IMR-90 (cell line): Measurements from ENCODE around the gene UBL4A. TPM values are rescaled to one million over a fixed set of nuclear protein-coding genes. Genes with fewer than 3 reads are reported as not detected.

Experiments used
- ATAC-seq: fragments of 200-7000 bp; cut with Tn5 transposase; 2 replicates; pipeline ENCODE4 v1.9.1; 2020; ENCODE audit warnings: low read depth, mild to moderate bottlenecking, moderate library complexity
- BruUV-seq: library from RNA; stranded (reverse); fragments of 400-500 nt; replicated peaks from 2 replicates; lab custom pipeline; 2021; lab: Mats Ljungman, UMichigan
- CTCF ChIA-PET: fragments of 300-600 bp; formaldehyde crosslinking; extraction: SDS; loops from one replicate; lab custom pipeline; 2021; ENCODE audit warnings: antibody characterized with exemption; lab: Yijun Ruan, JAX
- POLR2A ChIA-PET: fragments of 300-600 bp; sonication (Branson Sonifier 250); formaldehyde crosslinking; loops from one replicate; lab custom pipeline; 2022; ENCODE audit warnings: antibody characterized with exemption; ENCODE audit not compliant: unreplicated experiment; lab: Charles Lee
- DNase-seq: peaks from one replicate; pipeline ENCODE4 v3.0.0; 2013
- H2AFZ ChIP-seq: replicated peaks from 2 replicates; pipeline ENCODE3; 2013; ENCODE audit warnings: low read length, mild to moderate bottlenecking; ENCODE audit not compliant: poor library complexity
- H2AK5ac ChIP-seq: 2 replicates; pipeline ENCODE4 v1.6.1; 2013; ENCODE audit warnings: low read depth, low read length, inconsistent platforms
- H2AK9ac ChIP-seq: replicated peaks from 2 replicates; pipeline ENCODE3; 2013; ENCODE audit warnings: mild to moderate bottlenecking, low read depth, low read length, moderate library complexity; ENCODE audit not compliant: poor library complexity
- H2BK120ac ChIP-seq: 2 replicates; pipeline ENCODE4 v1.6.1; 2013; ENCODE audit warnings: low read depth, low read length, inconsistent platforms
- H2BK15ac ChIP-seq: 3 replicates; pipeline ENCODE4 v1.6.1; 2013; ENCODE audit warnings: low read depth, low read length, inconsistent platforms
- H2BK20ac ChIP-seq: 2 replicates; pipeline ENCODE4 v1.6.1; 2013; ENCODE audit warnings: low read depth, mild to moderate bottlenecking, inconsistent platforms, low read length, moderate library complexity
- H2BK5ac ChIP-seq: 2 replicates; pipeline ENCODE4 v1.6.1; 2013; ENCODE audit warnings: mild to moderate bottlenecking, low read depth, low read length, inconsistent platforms; ENCODE audit not compliant: poor library complexity, severe bottlenecking
- H3K14ac ChIP-seq: replicated peaks from 2 replicates; pipeline ENCODE4 v1.6.1; 2013; ENCODE audit warnings: low read depth, low read length, inconsistent platforms
- H3K18ac ChIP-seq: 2 replicates; pipeline ENCODE4 v1.6.1; 2013; ENCODE audit warnings: low read depth, low read length, control low read depth
- H3K23ac ChIP-seq: 2 replicates; pipeline ENCODE4 v1.6.1; 2013; ENCODE audit warnings: low read depth, low read length, inconsistent platforms
- H3K27ac ChIP-seq: 2 replicates; pipeline ENCODE4 v1.5.1; 2013; ENCODE audit warnings: mild to moderate bottlenecking, control low read depth, low read length; ENCODE audit not compliant: insufficient read depth
- H3K27me3 ChIP-seq: 2 replicates; pipeline ENCODE4 v1.6.1; 2013; ENCODE audit warnings: low read length; ENCODE audit not compliant: control insufficient read depth, insufficient read depth
- H3K36me3 ChIP-seq: 2 replicates; pipeline ENCODE4 v1.6.1; 2013; ENCODE audit warnings: low read length, mixed read lengths; ENCODE audit not compliant: control insufficient read depth, insufficient read depth
- H3K4ac ChIP-seq: 2 replicates; pipeline ENCODE4 v1.6.1; 2013; ENCODE audit warnings: low read depth, low read length, inconsistent platforms
- H3K4me1 ChIP-seq: 2 replicates; pipeline ENCODE4 v1.6.1; 2013; ENCODE audit warnings: low read length, mixed read lengths; ENCODE audit not compliant: control insufficient read depth, insufficient read depth
- H3K4me2 ChIP-seq: 2 replicates; pipeline ENCODE4 v1.6.1; 2013; ENCODE audit warnings: low read depth, mild to moderate bottlenecking, control low read depth, low read length, moderate library complexity
- H3K4me3 ChIP-seq: 2 replicates; pipeline ENCODE4 v1.5.1; 2013; ENCODE audit warnings: low read depth, mild to moderate bottlenecking, control low read depth, low read length, moderate library complexity; ENCODE audit not compliant: insufficient read depth
- H3K56ac ChIP-seq: 2 replicates; pipeline ENCODE4 v1.6.1; 2013; ENCODE audit warnings: low read length, inconsistent platforms; ENCODE audit not compliant: insufficient read depth; ENCODE audit errors: extremely low read depth
- H3K79me1 ChIP-seq, 2 experiments: 2 replicates each; pipeline ENCODE4 v1.6.1; 2013; ENCODE audit warnings: low read length in 2 of 2, inconsistent platforms in 1 of 2, low read depth in 1 of 2
- H3K9ac ChIP-seq: 2 replicates; pipeline ENCODE4 v1.6.1; 2013; ENCODE audit warnings: low read depth, low read length, control low read depth
- H3K9me1 ChIP-seq: 2 replicates; pipeline ENCODE4 v1.6.1; 2013; ENCODE audit warnings: low read length, inconsistent platforms; ENCODE audit not compliant: insufficient read depth
- H3K9me3 ChIP-seq: 2 replicates; pipeline ENCODE4 v1.6.1; 2013; ENCODE audit warnings: low read length; ENCODE audit not compliant: control insufficient read depth, insufficient read depth
- H4K20me1 ChIP-seq: 2 replicates; pipeline ENCODE4 v1.6.1; 2013; ENCODE audit warnings: low read length, inconsistent platforms; ENCODE audit not compliant: insufficient read depth
- H4K5ac ChIP-seq: 2 replicates; pipeline ENCODE4 v1.6.1; 2013; ENCODE audit warnings: mild to moderate bottlenecking, low read depth, low read length, control low read depth
- H4K8ac ChIP-seq, 2 experiments: 2 replicates each; pipeline ENCODE4 v1.6.1; 2013; ENCODE audit warnings: low read depth in 2 of 2, low read length in 2 of 2, control low read depth in 1 of 2, inconsistent platforms in 1 of 2
- H4K91ac ChIP-seq: 2 replicates; pipeline ENCODE4 v1.6.1; 2013; ENCODE audit warnings: low read depth, low read length, inconsistent platforms; ENCODE audit not compliant: insufficient read depth
- BHLHE40 ChIP-seq: fragments of 150-350 bp; IDR thresholded peaks from 2 replicates; pipeline ENCODE4 v1.6.1; 2016; ENCODE audit warnings: mild to moderate bottlenecking, low read depth, low read length
- FOS ChIP-seq: fragments of 150-350 bp; IDR thresholded peaks from 2 replicates; pipeline ENCODE4 v1.6.1; 2016; ENCODE audit warnings: low read depth, low read length
- MAFK ChIP-seq: IDR thresholded peaks from 2 replicates; pipeline ENCODE4 v1.6.1; 2012; ENCODE audit warnings: low read depth, low read length, improper control_type of control experiment
- MAZ ChIP-seq: IDR thresholded peaks from 2 replicates; pipeline ENCODE4 v1.6.1; 2012; ENCODE audit warnings: low read depth, mild to moderate bottlenecking, low read length, improper control_type of control experiment, moderate library complexity, borderline replicate concordance
- MXI1 ChIP-seq: IDR thresholded peaks from 2 replicates; pipeline ENCODE4 v1.6.1; 2012; ENCODE audit warnings: low read depth, mild to moderate bottlenecking, low read length, moderate library complexity, borderline replicate concordance
- RAD21 ChIP-seq: IDR thresholded peaks from 2 replicates; pipeline ENCODE4 v1.6.1; 2012; ENCODE audit warnings: low read length, improper control_type of control experiment
- RCOR1 ChIP-seq: IDR thresholded peaks from 2 replicates; pipeline ENCODE4 v1.6.1; 2012; ENCODE audit warnings: mild to moderate bottlenecking, low read length, improper control_type of control experiment; ENCODE audit not compliant: insufficient replicate concordance
- SMC3 ChIP-seq: fragments of 150-350 bp; IDR thresholded peaks from 2 replicates; pipeline ENCODE4 v1.6.1; 2016; ENCODE audit warnings: low read depth, mild to moderate bottlenecking, antibody characterized with exemption, low read length, moderate library complexity
- WGBS, 2 experiments: methylation state at CpG; one replicate each; pipeline versions ENCODE4 v1.1.5 to v1.1.7; 2013; ENCODE audit warnings: missing lambda C conversion rate in 2 of 2; ENCODE audit not compliant: insufficient read length in 1 of 2; ENCODE audit errors: extremely low coverage in 2 of 2; 5-methylcytosine and 5-hydroxymethylcytosine counted together
- dilution Hi-C: fragments of 300-500 bp; cut with HindIII; formaldehyde crosslinking; loops from one replicate; pipeline ENCODE4 v1.14.3; 2018; ENCODE audit warnings: low sequenced_read_pairs; ENCODE audit not compliant: unreplicated experiment
- in situ Hi-C: fragments of 300-500 bp; cut with MboI; formaldehyde crosslinking; loops from 3 replicates; pipeline ENCODE4 v1.14.3; 2019; ENCODE audit warnings: low sequenced_read_pairs, inconsistent platforms, mixed read lengths
- intact Hi-C: fragments of 100-400 bp; cut with micrococcal nuclease; formaldehyde crosslinking; loops from 2 replicates; pipeline ENCODE4 v1.10.0; 2022
- polyA plus RNA-seq, 3 experiments: library from polyadenylated mRNA; depleted of rRNA; stranded (reverse); fragments of >200 nt; gene quantifications; 2 replicates each; pipeline ENCODE4 v1.2.3, GENCODE V29; 2012; ENCODE audit warnings: low replicate concordance in 1 of 3
- total RNA-seq: library from RNA; depleted of rRNA; stranded (reverse); fragments of >200 nt; gene quantifications from 2 replicates; pipeline ENCODE4 v1.2.3, GENCODE V29; 2012
- TF ChIP-seq, protein P1 (sequence below): conservative IDR thresholded peaks from 2 replicates; pipeline ENCODE4 v1.5.1; 2012; ENCODE audit warnings: mild to moderate bottlenecking, low read depth, low read length, improper control_type of control experiment
- TF ChIP-seq, protein P2 (sequence below): fragments of 150-350 bp; IDR thresholded peaks from 2 replicates; pipeline ENCODE4 v1.6.1; 2016; ENCODE audit warnings: low read depth, mild to moderate bottlenecking, low read length, moderate library complexity, borderline replicate concordance
- TF ChIP-seq, protein P3 (sequence below): fragments of 150-350 bp; IDR thresholded peaks from 2 replicates; pipeline ENCODE4 v1.6.1; 2017; ENCODE audit warnings: mild to moderate bottlenecking, antibody characterized with exemption, low read length, low read depth

The UBL4A gene
- total and polyA plus RNA-seq, 2 of the 4 experiments (the other 2 are of a cell fraction), result 24.6 to 28.3 TPM

DNA sequence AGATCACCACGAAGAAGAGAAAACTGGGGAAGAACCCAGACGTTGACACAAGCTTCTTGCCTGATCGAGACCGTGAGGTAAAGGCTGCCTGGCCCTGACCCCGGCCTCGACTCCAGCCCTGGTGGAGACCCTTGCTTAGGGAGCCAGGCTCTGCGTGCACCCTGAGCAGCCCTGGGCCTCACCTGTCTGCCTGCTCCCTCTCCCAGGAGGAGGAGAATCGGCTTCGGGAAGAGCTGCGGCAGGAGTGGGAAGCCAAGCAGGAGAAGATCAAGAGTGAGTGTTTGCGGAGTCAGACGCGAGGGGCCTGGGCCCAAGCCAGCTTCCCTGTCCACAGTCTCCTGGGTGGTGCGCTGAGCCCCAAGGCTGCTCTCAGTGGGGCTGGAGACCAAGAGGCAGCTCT lies 37.9 kb downstream of the UBL4A start:
- H3K9me3 ChIP-seq, result no peaks in the 10 kb centered on the region; the same call in 1 of the 2 replicates
- no peak overlapping the region for H3K9ac ChIP-seq
- no peak for ATAC-seq
- 94% methylated on average over 5 of the region's 14 CpGs; no CpG with 5 or more reads in 1 of the 2 experiments for WGBS, 2 experiments
- H4K8ac ChIP-seq, result no peak overlapping the region
- BruUV-seq, result no TSS peak
- ChIA-PET POLR2A (no interaction called here), CTCF (no interaction called here)
- H3K27ac ChIP-seq, result no peak overlapping the region
- H3K9me1 ChIP-seq, result no peaks in the 10 kb centered on the region
- intact Hi-C loops, result no loop called here
- H3K23ac ChIP-seq, result no peak overlapping the region
- no peak overlapping the region for H3K4me3 ChIP-seq
- no peak overlapping the region for H3K14ac ChIP-seq
- no peak overlapping the region for H3K4ac ChIP-seq
- TF ChIP-seq MAFK (no peak), MAZ (no peak), MXI1 (no peak), FOS (no peak), SMC3 (no peak), RCOR1 (no peak), BHLHE40 (no peak), RAD21 (no peak)
- TF ChIP-seq, protein P1, sequence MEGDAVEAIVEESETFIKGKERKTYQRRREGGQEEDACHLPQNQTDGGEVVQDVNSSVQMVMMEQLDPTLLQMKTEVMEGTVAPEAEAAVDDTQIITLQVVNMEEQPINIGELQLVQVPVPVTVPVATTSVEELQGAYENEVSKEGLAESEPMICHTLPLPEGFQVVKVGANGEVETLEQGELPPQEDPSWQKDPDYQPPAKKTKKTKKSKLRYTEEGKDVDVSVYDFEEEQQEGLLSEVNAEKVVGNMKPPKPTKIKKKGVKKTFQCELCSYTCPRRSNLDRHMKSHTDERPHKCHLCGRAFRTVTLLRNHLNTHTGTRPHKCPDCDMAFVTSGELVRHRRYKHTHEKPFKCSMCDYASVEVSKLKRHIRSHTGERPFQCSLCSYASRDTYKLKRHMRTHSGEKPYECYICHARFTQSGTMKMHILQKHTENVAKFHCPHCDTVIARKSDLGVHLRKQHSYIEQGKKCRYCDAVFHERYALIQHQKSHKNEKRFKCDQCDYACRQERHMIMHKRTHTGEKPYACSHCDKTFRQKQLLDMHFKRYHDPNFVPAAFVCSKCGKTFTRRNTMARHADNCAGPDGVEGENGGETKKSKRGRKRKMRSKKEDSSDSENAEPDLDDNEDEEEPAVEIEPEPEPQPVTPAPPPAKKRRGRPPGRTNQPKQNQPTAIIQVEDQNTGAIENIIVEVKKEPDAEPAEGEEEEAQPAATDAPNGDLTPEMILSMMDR, result no peak
- TF ChIP-seq, protein P2, sequence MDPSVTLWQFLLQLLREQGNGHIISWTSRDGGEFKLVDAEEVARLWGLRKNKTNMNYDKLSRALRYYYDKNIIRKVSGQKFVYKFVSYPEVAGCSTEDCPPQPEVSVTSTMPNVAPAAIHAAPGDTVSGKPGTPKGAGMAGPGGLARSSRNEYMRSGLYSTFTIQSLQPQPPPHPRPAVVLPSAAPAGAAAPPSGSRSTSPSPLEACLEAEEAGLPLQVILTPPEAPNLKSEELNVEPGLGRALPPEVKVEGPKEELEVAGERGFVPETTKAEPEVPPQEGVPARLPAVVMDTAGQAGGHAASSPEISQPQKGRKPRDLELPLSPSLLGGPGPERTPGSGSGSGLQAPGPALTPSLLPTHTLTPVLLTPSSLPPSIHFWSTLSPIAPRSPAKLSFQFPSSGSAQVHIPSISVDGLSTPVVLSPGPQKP, result no peak
- TF ChIP-seq, protein P3, sequence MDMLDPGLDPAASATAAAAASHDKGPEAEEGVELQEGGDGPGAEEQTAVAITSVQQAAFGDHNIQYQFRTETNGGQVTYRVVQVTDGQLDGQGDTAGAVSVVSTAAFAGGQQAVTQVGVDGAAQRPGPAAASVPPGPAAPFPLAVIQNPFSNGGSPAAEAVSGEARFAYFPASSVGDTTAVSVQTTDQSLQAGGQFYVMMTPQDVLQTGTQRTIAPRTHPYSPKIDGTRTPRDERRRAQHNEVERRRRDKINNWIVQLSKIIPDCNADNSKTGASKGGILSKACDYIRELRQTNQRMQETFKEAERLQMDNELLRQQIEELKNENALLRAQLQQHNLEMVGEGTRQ, result no peak
- in situ Hi-C loops, result no loop called here
- no peak overlapping the region for H2AFZ ChIP-seq
- H4K5ac ChIP-seq, result no peak overlapping the region
- H2BK5ac ChIP-seq, result no peak overlapping the region
- DNase-seq, result no peak
- H3K4me1 ChIP-seq, result peaks cover 8% of the 10 kb centered on the region; the same call in 1 of the 2 replicates
- no peak overlapping the region for H2BK120ac ChIP-seq
- H3K36me3 ChIP-seq, result peaks cover 47% of the 10 kb centered on the region
- no peak overlapping the region for H4K91ac ChIP-seq
- no peaks in the 10 kb centered on the region; the same call in 1 of the 2 replicates for H4K20me1 ChIP-seq
- no peaks in the 10 kb centered on the region for H3K27me3 ChIP-seq
- no peak overlapping the region for H3K56ac ChIP-seq
- no peak overlapping the region for H2AK5ac ChIP-seq
- dilution Hi-C loops, result no loop called here
- no peak overlapping the region for H2BK20ac ChIP-seq
- no peak overlapping the region for H3K4me2 ChIP-seq
- H2AK9ac ChIP-seq, result no peak overlapping the region
- no peak overlapping the region for H3K18ac ChIP-seq
- H3K79me1 ChIP-seq, result peaks cover 0 to 32% of the 10 kb centered on the region in 2 experiments; a peak in 2 of 4 replicates
- no peak overlapping the region for H2BK15ac ChIP-seq
